Activated T-helper 9 cell treated with anti-CD3 and anti-CD28 coated beads, Interleukin-2, amount 50 U/mL, for 16 hours (primary cell): ENCODE results near the gene VENTX.

Source experiments
- DNase-seq: peaks from one replicate; pipeline ENCODE4 v3.0.0-alpha.2; 2020; ENCODE audit warnings: low read depth

The VENTX gene

DNA sequence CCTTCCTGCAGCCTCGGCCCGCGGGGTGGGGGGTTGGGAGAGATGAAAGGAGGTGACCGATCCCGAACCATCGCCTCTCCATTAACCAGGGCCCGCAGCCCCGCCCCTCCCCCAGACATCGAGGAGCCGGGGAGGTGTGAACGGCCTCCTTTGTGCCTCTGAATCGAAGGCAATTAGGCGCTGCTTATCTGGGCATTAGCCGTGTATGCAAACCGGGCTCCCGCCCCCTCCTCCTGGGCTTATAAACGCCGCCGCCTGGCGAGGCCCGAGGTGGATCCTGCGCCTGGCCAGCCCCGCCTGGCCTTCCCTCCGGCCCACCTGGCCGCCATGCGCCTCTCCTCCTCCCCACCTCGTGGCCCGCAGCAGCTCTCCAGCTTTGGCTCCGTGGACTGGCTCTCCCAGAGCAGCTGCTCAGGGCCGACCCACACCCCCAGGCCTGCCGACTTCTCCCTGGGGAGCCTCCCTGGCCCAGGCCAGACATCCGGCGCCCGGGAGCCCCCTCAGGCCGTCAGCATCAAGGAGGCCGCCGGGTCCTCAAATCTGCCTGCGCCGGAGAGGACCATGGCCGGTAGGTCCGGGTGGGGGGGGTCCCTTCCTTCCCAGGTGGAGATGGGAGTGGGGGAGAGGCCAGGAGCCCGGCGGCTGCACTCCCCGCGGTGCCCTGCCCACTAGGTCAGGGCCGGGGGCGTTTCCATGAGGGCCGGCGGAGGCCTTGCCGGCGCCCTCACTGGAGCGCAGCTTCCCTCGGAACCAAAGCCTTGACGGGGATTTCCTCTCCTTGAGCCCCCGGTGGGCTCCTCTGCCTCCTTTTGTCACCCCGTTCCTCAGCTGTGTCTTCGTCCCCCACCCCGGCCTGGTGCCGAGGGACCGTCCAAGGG, at the start of gene VENTX:
Gene VENTX, plus strand, starts transcription at position 268 of the 878 bp plus-strand sequence. Its CDS starts 60 bp downstream, at position 328.
- no peak for DNase-seq

- no peak for DNase-seq
These were observed 49.6 kb upstream of the VENTX start for GRCh38 chr10:133187906-133188681.

DNA sequence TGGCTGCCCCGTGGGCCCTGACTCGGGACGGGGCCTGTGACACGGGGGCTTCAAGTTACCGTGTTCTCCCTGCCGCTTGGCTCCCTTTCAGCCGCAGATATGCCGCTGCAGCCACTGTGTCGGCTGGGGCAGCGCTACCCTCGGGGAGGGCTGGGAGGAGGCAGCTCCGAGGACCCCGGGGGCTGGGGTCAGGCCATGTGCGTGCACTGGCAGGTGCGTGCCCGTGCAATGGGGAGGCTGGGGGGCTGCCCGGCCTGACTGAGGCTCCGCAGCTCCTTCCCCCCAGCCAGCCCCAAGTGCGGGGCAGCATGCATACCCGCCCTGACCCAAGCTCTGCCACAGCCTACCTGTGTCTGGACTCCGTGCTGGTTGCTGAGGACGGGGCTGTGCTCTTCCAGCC, 48.4 kb upstream of the VENTX start:
- no peak for DNase-seq

DNA sequence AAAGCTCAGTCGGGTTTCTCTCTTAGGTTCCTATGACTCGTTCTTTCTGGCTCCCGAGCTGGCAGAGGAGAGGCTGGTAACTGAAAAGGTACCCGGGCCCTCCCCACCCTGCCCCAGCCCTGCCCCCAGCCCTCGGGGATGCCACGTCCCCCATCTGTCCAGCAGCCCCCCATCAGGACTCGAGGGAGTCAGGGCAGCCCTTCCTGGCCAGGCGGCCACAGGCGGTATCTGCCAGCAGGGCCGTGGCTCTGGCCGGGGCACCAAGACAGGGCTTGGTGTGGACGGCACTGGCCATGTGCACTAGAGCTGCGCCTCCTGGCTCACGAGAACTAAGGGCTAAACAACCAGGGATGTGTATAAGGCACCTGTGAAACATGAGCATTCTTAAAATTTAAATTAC, 47.9 kb upstream of the VENTX start:
- no peak for DNase-seq

- DNase-seq, result no peak
These were observed 47.4 kb upstream of the VENTX start for GRCh38 chr10:133190225-133190624.

GRCh38 chr10:133191651-133192050, 46.0 kb upstream of the VENTX start:
- DNase-seq, result no peak

DNA sequence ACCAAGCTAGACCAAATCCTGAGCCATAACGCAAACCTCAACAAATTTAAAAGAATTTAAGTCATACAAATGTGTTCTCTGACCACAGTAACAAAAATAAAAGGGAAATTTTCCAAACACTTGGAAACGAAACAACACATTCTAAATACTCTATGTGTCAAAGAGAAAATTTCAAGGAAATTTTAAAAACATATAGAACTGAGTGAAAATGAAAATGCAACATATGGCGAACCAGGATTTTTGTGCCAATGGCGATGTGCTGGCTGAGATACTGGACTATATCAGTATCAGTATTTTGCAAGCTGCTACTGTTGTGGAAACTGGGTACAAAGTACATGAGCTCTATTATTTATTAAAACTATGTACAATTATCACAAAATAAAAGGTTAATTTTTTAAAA, 43.5 kb upstream of the VENTX start:
- no peak for DNase-seq

DNA sequence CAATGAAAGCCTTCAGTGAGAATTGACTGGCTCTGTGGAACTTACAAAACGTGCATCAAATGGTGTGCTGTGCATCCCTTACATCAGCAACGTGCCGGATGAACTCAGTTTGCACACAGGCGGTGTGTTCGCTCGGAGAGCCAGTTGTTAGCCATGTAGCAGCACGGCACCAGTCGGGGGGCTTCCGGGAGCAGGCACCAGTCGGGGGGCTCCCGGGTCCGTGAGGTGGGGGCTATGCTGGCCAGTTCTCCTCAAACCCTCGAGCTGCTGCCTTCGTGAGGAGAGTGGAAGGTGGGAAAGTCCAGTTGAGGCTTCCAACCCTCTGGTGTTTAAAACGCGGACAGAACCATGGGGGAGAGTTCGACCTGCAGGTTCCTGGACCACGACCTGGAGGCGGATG, 42.6 kb upstream of the VENTX start:
- DNase-seq, result no peak

- no peak for DNase-seq
These were observed 42.0 kb upstream of the VENTX start for GRCh38 chr10:133195611-133196010.

- DNase-seq, result no peak
These were observed 41.3 kb upstream of the VENTX start for GRCh38 chr10:133196221-133196915.

DNA sequence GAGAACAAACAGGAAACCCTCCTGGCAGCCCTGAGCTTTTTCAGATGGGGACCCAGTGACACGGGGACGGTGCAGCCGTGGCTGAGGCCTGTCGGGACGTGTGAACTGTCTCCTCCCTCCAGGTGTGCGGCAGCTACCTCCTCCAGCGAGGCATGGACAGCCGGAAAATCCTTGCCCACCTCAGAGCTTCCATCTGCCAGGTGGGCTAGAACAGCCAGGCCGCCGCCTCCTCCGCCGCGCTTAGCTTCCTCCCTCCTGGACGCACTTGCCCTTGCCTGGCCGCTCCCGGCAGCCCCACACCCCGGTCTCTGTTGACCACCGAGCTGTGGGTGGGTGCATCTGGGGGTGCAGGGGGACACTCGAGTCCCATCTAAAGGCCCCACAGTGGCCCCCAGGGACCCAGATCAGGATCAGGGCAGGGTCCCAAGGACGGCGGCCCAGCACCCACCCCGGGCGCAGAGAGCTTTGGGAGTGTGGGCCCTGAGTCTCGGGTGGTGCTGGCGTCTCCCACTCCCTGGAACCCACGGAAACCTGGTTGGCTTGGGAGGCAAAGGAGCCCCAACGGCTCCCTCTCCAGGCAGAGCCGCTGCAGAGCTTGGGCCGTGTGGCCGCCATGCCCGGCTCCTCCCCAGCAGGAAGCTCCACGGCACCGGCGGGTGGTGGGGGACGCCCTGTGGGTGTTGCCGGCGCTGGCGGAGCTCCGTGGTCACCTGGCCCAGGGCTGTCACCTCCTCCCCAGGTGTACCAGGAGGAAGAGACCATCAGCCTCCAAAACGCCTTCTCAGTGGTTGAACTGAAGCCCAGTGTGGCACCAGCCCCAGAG, 40.5 kb upstream of the VENTX start:
- DNase-seq, result no peak

- no peak for DNase-seq
These were observed 39.9 kb upstream of the VENTX start for GRCh38 chr10:133197786-133198185.

DNA sequence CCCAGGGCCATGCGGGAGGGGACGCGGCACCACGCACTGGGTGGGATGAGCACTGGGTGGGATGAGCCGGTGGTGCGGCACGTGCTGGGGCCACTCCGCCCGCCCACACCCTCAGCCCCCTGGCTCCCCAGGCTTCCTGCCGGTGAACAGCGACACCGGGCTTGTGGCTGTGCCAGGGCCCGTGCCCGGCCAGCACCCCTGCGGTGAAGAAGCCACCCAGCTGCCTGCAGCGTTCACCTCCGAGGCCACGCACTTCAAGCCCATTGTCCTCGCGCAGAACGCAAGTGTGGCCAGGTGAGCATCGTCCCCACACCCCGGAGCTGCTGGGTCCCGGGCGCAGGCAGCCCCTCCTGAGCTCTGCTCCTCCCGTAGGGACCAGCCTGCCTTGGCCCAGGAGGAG, 39.4 kb upstream of the VENTX start:
- no peak for DNase-seq

DNA sequence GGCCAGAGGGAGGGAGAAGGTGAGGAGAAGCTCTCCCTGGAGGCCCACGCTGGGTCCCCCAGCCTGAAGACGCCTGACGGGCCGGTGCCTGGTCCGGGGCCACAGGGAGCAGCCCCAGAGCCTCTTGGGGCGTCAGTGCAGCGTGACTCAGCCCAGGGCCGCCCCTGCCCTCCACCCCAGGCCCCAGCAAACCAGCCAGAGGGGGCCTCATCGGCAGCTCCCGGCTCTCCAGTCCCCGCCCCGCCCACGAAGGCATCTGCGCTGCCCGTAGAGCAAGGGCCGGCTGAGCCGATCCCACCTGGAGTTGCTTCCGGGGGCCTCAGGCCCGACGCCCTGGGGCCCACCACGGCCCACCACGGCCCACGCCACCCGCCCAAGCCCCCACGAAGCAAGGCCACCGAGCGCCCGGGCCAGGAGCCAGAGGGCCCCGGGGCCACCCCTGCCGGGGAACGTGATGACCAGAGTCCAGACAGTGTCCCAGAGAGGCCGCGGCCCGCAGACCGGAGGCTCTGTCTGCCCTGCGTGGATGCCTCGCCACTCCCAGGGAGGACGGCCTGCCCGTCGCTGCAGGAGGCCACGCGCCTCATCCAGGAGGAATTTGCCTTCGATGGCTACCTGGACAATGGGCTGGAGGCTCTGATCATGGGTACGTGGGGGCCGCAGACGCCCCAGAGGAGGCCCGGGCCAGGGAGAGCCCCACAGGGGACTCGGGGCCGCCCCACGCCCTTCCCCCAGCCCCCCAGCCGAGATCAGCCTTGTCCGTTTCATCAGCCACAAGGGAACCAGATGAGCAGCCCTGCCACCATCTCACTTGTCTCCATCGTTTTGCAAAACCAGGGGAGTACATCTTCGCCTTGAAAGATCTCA, 38.8 kb upstream of the VENTX start:
- no peak for DNase-seq

- no peak for DNase-seq
These were observed 38.2 kb upstream of the VENTX start for GRCh38 chr10:133199488-133199885.

GRCh38 chr10:133199992-133200611, 37.6 kb upstream of the VENTX start:
- DNase-seq, result no peak

DNA sequence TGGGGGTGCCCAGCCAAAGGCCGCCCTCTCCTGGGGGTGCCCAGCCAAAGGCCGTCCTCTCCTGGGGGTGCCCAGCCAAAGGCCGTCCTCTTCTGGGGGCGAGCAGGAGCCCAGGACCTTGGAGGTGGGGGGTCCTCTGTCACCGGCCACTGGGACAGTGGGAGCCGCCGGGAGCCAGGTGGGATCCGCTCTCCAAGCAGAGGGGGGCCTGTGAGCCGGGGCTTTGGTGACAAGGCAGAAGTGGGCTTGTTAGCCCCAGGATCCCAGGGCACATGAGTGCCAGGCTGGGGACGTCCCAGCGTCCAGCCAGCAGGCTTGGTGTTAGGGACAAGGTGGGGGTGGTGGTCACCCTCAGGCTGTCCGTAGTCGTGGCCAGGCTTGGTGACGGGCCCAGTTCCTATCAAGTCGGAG, 37.0 kb upstream of the VENTX start:
- DNase-seq, result no peak

- DNase-seq, result no peak
These were observed 36.3 kb upstream of the VENTX start for GRCh38 chr10:133201151-133201947.

GRCh38 chr10:133201948-133202725, 35.5 kb upstream of the VENTX start:
- DNase-seq, result no peak
